Keratinocyte (primary cell): ENCODE results near the gene ARHGAP19. TPM values are rescaled to one million over a fixed set of nuclear protein-coding genes. Genes with fewer than 3 reads are reported as not detected.

ENCODE experiments used
- DNase-seq: peaks from one replicate; pipeline ENCODE4 v3.0.0-alpha.2; 2011; ENCODE audit warnings: low read depth, missing footprints, low spot score
- FAIRE-seq: peaks from 2 replicates; lab custom pipeline; 2011; peaks lifted over from hg19 to GRCh38; lab: Jason Lieb, UNC
- H2AFZ ChIP-seq: 2 replicates; pipeline ENCODE4 v1.6.0; 2012; ENCODE audit warnings: low read length, control low read depth, inconsistent platforms; ENCODE audit not compliant: control insufficient read depth
- H3K27ac ChIP-seq: 2 replicates; pipeline ENCODE4 v1.5.1; 2011; ENCODE audit warnings: low read length; ENCODE audit not compliant: control insufficient read depth, insufficient read depth
- H3K27me3 ChIP-seq: 3 replicates; pipeline ENCODE4 v1.6.0; 2011; ENCODE audit warnings: low read length; ENCODE audit not compliant: control insufficient read depth, insufficient read depth; ENCODE audit errors: extremely low read depth
- H3K36me3 ChIP-seq, 2 experiments: 2 replicates in 1 of 2; 3 replicates in 1 of 2; pipeline ENCODE4 v1.5.1; 2011; ENCODE audit warnings: low read length in 2 of 2, mild to moderate bottlenecking in 1 of 2; ENCODE audit not compliant: control insufficient read depth in 2 of 2, insufficient read depth in 2 of 2; ENCODE audit errors: extremely low read depth in 1 of 2
- H3K4me1 ChIP-seq: 3 replicates; pipeline ENCODE4 v1.5.1; 2011; ENCODE audit warnings: low read length; ENCODE audit not compliant: control insufficient read depth, insufficient read depth; ENCODE audit errors: extremely low read depth
- H3K4me2 ChIP-seq: 3 replicates; pipeline ENCODE4 v1.6.0; 2011; ENCODE audit warnings: low read depth, low read length; ENCODE audit not compliant: control insufficient read depth, insufficient read depth; ENCODE audit errors: extremely low read depth
- H3K4me3 ChIP-seq, 3 experiments: fragments of 200-600 bp in 1 of 3; sonication (generic) in 1 of 3; 2 replicates in 2 of 3; 3 replicates in 1 of 3; pipeline ENCODE4 v1.5.1; 2011 to 2016; ENCODE audit warnings: low read length in 3 of 3, mild to moderate bottlenecking in 3 of 3, control low read depth in 2 of 3, inconsistent platforms in 1 of 3, low read depth in 1 of 3, mixed read lengths in 1 of 3, mixed run types in 1 of 3, moderate library complexity in 1 of 3; ENCODE audit not compliant: control insufficient read depth in 2 of 3, insufficient read depth in 2 of 3; ENCODE audit errors: extremely low read depth in 1 of 3
- H3K79me2 ChIP-seq: 2 replicates; pipeline ENCODE4 v1.6.0; 2012; ENCODE audit warnings: low read length; ENCODE audit not compliant: control insufficient read depth, insufficient read depth
- H3K9ac ChIP-seq: 3 replicates; pipeline ENCODE4 v1.6.0; 2011; ENCODE audit warnings: low read length; ENCODE audit not compliant: control insufficient read depth, insufficient read depth; ENCODE audit errors: extremely low read depth
- H3K9me1 ChIP-seq: 3 replicates; pipeline ENCODE4 v1.6.0; 2011; ENCODE audit warnings: low read length; ENCODE audit not compliant: control insufficient read depth, insufficient read depth; ENCODE audit errors: extremely low read depth
- H3K9me3 ChIP-seq: 2 replicates; pipeline ENCODE4 v1.5.1; 2012; ENCODE audit warnings: low read depth, low read length; ENCODE audit not compliant: control insufficient read depth
- H4K20me1 ChIP-seq: 3 replicates; pipeline ENCODE4 v1.6.0; 2011; ENCODE audit warnings: low read length; ENCODE audit not compliant: control insufficient read depth, insufficient read depth; ENCODE audit errors: extremely low read depth
- CTCF ChIP-seq, 3 experiments: IDR thresholded peaks in 1 of 3; conservative IDR thresholded peaks in 1 of 3; optimal IDR thresholded peaks in 1 of 3; 2 replicates in 2 of 3; 3 replicates in 1 of 3; pipeline versions ENCODE3 to v1.5.1; 2011; ENCODE audit warnings: low read length in 3 of 3, mild to moderate bottlenecking in 3 of 3, moderate library complexity in 2 of 3, control low read depth in 1 of 3, inconsistent platforms in 1 of 3; ENCODE audit not compliant: insufficient read depth in 2 of 3; ENCODE audit errors: extremely low read depth in 1 of 3
- EZH2 ChIP-seq: IDR thresholded peaks from one replicate; pipeline ENCODE4 v1.6.1; 2012; ENCODE audit warnings: inconsistent platforms, mild to moderate bottlenecking, low read length, moderate library complexity
- dilution Hi-C: fragments of 300-500 bp; cut with MboI; formaldehyde crosslinking; loops from one replicate; pipeline ENCODE4 v1.7.0; 2020; ENCODE audit warnings: low sequenced_read_pairs; ENCODE audit not compliant: extremely low pct_ligation_motif_present
- polyA plus RNA-seq, 5 experiments: library from polyadenylated mRNA; depleted of rRNA in 3 of 5; stranded (reverse) in 3 of 5; stranded (forward) in 1 of 5; unstranded in 1 of 5; fragments of >200 nt; gene quantifications; 1 replicate in 1 of 5; 2 replicates in 3 of 5; 3 replicates in 1 of 5; pipeline versions ENCODE4 v1.2.1 to v1.2.3, GENCODE V29; 2011 to 2012; ENCODE audit warnings: missing spikeins in 2 of 5, low read depth in 1 of 5, low replicate concordance in 1 of 5

Gene ARHGAP19
- polyA plus RNA-seq, 1 donor (not counting 4 experiments of a cell fraction or from before 2014, with no cell fraction given), result 7.5 TPM

- FAIRE-seq, result no peak
These were observed 45.6 kb upstream of the ARHGAP19 start for GRCh38 chr10:97338041-97338440.

GRCh38 chr10:97336942-97337831 is 44.8 kb upstream of the ARHGAP19 start:
- peak overlapping the region; percentile 69 for H3K4me2 ChIP-seq
- H3K79me2 ChIP-seq, result peaks cover 14% of the 10 kb centered on the region
- no peaks in the 10 kb centered on the region for H3K9me3 ChIP-seq
- no peaks in the 10 kb centered on the region for H3K9me1 ChIP-seq
- peak overlapping the region; percentile 47 for H3K27ac ChIP-seq
- peaks cover 26% of the 10 kb centered on the region for H3K4me1 ChIP-seq
- FAIRE-seq (peak; percentile 55), DNase-seq (no peak)
- H3K9ac ChIP-seq, result peak overlapping the region; percentile 47
- no peaks in the 10 kb centered on the region for H3K36me3 ChIP-seq
- H3K4me3 ChIP-seq, result peak overlapping the region in 1 of 3 experiments; percentile 35
- TF ChIP-seq CTCF (optimal IDR thresholded peaks at IDR 0.05 in 1 of 3, IDR thresholded peaks at IDR 0.05 in 1 of 3, conservative IDR thresholded peaks at IDR 0.05 in 1 of 3; ENCODE audit: extremely low read depth in 1 of 3, insufficient read depth in 2 of 3, low read length in 3 of 3) (no peak), EZH2 (no peak)
- H2AFZ ChIP-seq, result no peak overlapping the region
- no peaks in the 10 kb centered on the region for H3K27me3 ChIP-seq
- H4K20me1 ChIP-seq, result no peaks in the 10 kb centered on the region
- dilution Hi-C loops, result no loop called here

More at GRCh38 chr10:97338041-97338440, 45.6 kb upstream of the ARHGAP19 start:
- Histone ChIP-seq H3K36me3 (no peaks in the 10 kb centered on the region), H4K20me1 (no peaks in the 10 kb centered on the region), H3K9me3 (no peaks in the 10 kb centered on the region), H3K27ac (no peak overlapping the region), H3K4me3 (no peak overlapping the region), H3K4me1 (peaks cover 19% of the 10 kb centered on the region), H3K9me1 (no peaks in the 10 kb centered on the region), H3K4me2 (no peak overlapping the region), H3K27me3 (no peaks in the 10 kb centered on the region), H2AFZ (no peak overlapping the region), H3K9ac (no peak overlapping the region), H3K79me2 (peaks cover 8% of the 10 kb centered on the region)
- dilution Hi-C loops, result no loop called here
- no peak for TF ChIP-seq EZH2
- TF ChIP-seq CTCF (optimal IDR thresholded peaks at IDR 0.05 in 1 of 3, IDR thresholded peaks at IDR 0.05 in 1 of 3, conservative IDR thresholded peaks at IDR 0.05 in 1 of 3; ENCODE audit: extremely low read depth in 1 of 3, insufficient read depth in 2 of 3, low read length in 3 of 3), result no peak
- no peak for DNase-seq
